HepG2 (cell line): Measurements from ENCODE around the gene CCL16. TPM values are rescaled to one million over a fixed set of nuclear protein-coding genes. Genes with fewer than 3 reads are reported as not detected.

Source experiments
- ATAC-seq: fragments of 200-7000 bp; cut with Tn5 transposase; 3 replicates; pipeline ENCODE4 v1.9.1; 2020; ENCODE audit warnings: mild to moderate bottlenecking, moderate library complexity
- BruUV-seq: library from RNA; stranded (reverse); fragments of 400-500 nt; replicated peaks from 2 replicates; lab custom pipeline; 2021; lab: Mats Ljungman, UMichigan
- CTCF ChIA-PET: fragments of 300-600 bp; formaldehyde crosslinking; extraction: SDS; loops from one replicate; lab custom pipeline; 2021; ENCODE audit warnings: low total read pairs, inconsistent platforms, low intra/inter-chr PET ratio; lab: Yijun Ruan, JAX
- POLR2A ChIA-PET: fragments of 350-600 bp; sonication (Branson Sonifier 250); formaldehyde crosslinking; loops from one replicate; lab custom pipeline; 2020; ENCODE audit warnings: antibody characterized with exemption, inconsistent platforms; lab: Yijun Ruan, JAX
- DNase-seq: peaks from one replicate; pipeline ENCODE4 v3.0.0-alpha.2; 2015; ENCODE audit warnings: low spot score
- FAIRE-seq: peaks from 3 replicates; lab custom pipeline; 2011; peaks lifted over from hg19 to GRCh38; lab: Jason Lieb, UNC
- H2AFZ ChIP-seq: one replicate; pipeline ENCODE4 v1.6.1; 2011; ENCODE audit warnings: low read length, inconsistent platforms
- H3K27ac ChIP-seq: fragments of 300-600 bp; 3 replicates; pipeline ENCODE4 v1.8.0; 2011; ENCODE audit warnings: mixed run types, mild to moderate bottlenecking, mixed read lengths, low read length, inconsistent platforms; ENCODE audit not compliant: insufficient read depth; ENCODE audit errors: extremely low read length
- H3K27me3 ChIP-seq, 2 experiments: fragments of 200-600 bp in 1 of 2; 2 replicates in 1 of 2; 3 replicates in 1 of 2; pipeline versions ENCODE4 v1.6.0 to v1.8.0; 2011; ENCODE audit warnings: low read length in 2 of 2, mild to moderate bottlenecking in 2 of 2, moderate library complexity in 2 of 2, inconsistent platforms in 1 of 2; ENCODE audit not compliant: insufficient read depth in 2 of 2, control insufficient read depth in 1 of 2
- H3K36me3 ChIP-seq, 2 experiments: fragments of 200-600 bp in 1 of 2; replicated peaks in 1 of 2; 2 replicates in 1 of 2; 3 replicates in 1 of 2; pipeline versions ENCODE4 v1.5.1 to v1.8.0; 2011; ENCODE audit warnings: low read length in 2 of 2, inconsistent platforms in 1 of 2; ENCODE audit not compliant: insufficient read depth in 2 of 2, control insufficient read depth in 1 of 2
- H3K4me1 ChIP-seq: 2 replicates; pipeline ENCODE4 v1.5.1; 2012; ENCODE audit warnings: low read length, inconsistent platforms; ENCODE audit not compliant: insufficient read depth
- H3K4me2 ChIP-seq: 2 replicates; pipeline ENCODE4 v1.6.0; 2011; ENCODE audit warnings: low read depth, low read length, inconsistent platforms
- H3K4me3 ChIP-seq, 3 experiments: fragments of 200-600 bp in 1 of 3; sonication (generic), shearing (Covaris generic) in 1 of 3; replicated peaks in 1 of 3; 2 replicates each; pipeline ENCODE4 v1.5.1; 2011 to 2016; ENCODE audit warnings: low read length in 3 of 3, inconsistent platforms in 2 of 3, low read depth in 2 of 3, mild to moderate bottlenecking in 2 of 3, control low read depth in 1 of 3, mixed read lengths in 1 of 3; ENCODE audit not compliant: insufficient read depth in 1 of 3
- H3K79me2 ChIP-seq: one replicate; pipeline ENCODE4 v1.6.1; 2011; ENCODE audit warnings: low read length, inconsistent platforms; ENCODE audit not compliant: insufficient read depth
- H3K9ac ChIP-seq: 2 replicates; pipeline ENCODE4 v1.6.0; 2011; ENCODE audit warnings: mild to moderate bottlenecking, low read depth, low read length, inconsistent platforms; ENCODE audit not compliant: insufficient read depth
- H3K9me3 ChIP-seq: 2 replicates; pipeline ENCODE4 v1.5.1; 2012; ENCODE audit warnings: mild to moderate bottlenecking, low read length
- H4K20me1 ChIP-seq: 2 replicates; pipeline ENCODE4 v1.6.0; 2011; ENCODE audit warnings: inconsistent platforms, mild to moderate bottlenecking, low read length, moderate library complexity; ENCODE audit not compliant: insufficient read depth
- DNMT1 ChIP-seq: sonication (generic); formaldehyde crosslinking; IDR thresholded peaks from 2 replicates; pipeline ENCODE4 v1.5.1; 2020; ENCODE audit warnings: mild to moderate bottlenecking, missing genetic modification reagents
- HES4 ChIP-seq: sonication (generic); formaldehyde crosslinking; IDR thresholded peaks from 2 replicates; pipeline ENCODE4 v1.9.0; 2021; ENCODE audit warnings: mild to moderate bottlenecking, missing genetic modification reagents, borderline replicate concordance
- NFIB ChIP-seq: sonication (generic); formaldehyde crosslinking; IDR thresholded peaks from 2 replicates; pipeline ENCODE4 v1.9.0; 2021; ENCODE audit warnings: missing genetic modification reagents, mild to moderate bottlenecking, borderline replicate concordance
- RBFOX2 ChIP-seq: fragments of 200-400 bp; formaldehyde crosslinking; IDR thresholded peaks from 2 replicates; pipeline ENCODE4 v1.6.1; 2017; ENCODE audit warnings: low read depth, mild to moderate bottlenecking, low read length
- ZNF138 ChIP-seq: sonication (generic); formaldehyde crosslinking; IDR thresholded peaks from 2 replicates; pipeline ENCODE4 v1.5.0; 2020; ENCODE audit warnings: mild to moderate bottlenecking, low read depth, missing genetic modification reagents
- ZNF180 ChIP-seq: sonication (generic); formaldehyde crosslinking; IDR thresholded peaks from 2 replicates; pipeline ENCODE4 v1.4.0; 2020; ENCODE audit warnings: low read depth, missing genetic modification reagents, borderline replicate concordance
- ZNF543 ChIP-seq: sonication (generic); formaldehyde crosslinking; IDR thresholded peaks from 2 replicates; pipeline ENCODE4 v1.4.0; 2020; ENCODE audit warnings: mild to moderate bottlenecking, missing genetic modification reagents
- ZNF589 ChIP-seq: sonication (generic); formaldehyde crosslinking; conservative IDR thresholded peaks from 2 replicates; pipeline ENCODE4 v1.8.0; 2022; ENCODE audit warnings: mild to moderate bottlenecking, moderate library complexity, missing genetic modification reagents
- ZNF629 ChIP-seq: sonication (generic); formaldehyde crosslinking; conservative IDR thresholded peaks from 2 replicates; pipeline ENCODE4 v1.5.0; 2020; ENCODE audit warnings: missing genetic modification reagents
- ZNF710 ChIP-seq: sonication (generic); formaldehyde crosslinking; IDR thresholded peaks from 2 replicates; pipeline ENCODE4 v1.5.0; 2020; ENCODE audit warnings: mild to moderate bottlenecking, missing genetic modification reagents, borderline replicate concordance
- WGBS: methylation state at CpG from one replicate; pipeline ENCODE4 v1.1.6; 2017; ENCODE audit warnings: low lambda C conversion rate; 5-methylcytosine and 5-hydroxymethylcytosine counted together
- in situ Hi-C: cut with HindIII; loops from 2 replicates; pipeline ENCODE4 v1.10.0; 2017; ENCODE audit warnings: low pct_unique_long_range_greater_than_20kb; ENCODE audit not compliant: extremely low pct_ligation_motif_present
- intact Hi-C: fragments of 100-400 bp; cut with micrococcal nuclease; formaldehyde crosslinking; loops from one replicate; pipeline ENCODE4 v1.10.0; 2022; ENCODE audit not compliant: unreplicated experiment
- polyA plus RNA-seq, 8 experiments: library from polyadenylated mRNA; depleted of rRNA in 3 of 8; stranded (reverse) in 7 of 8; unstranded in 1 of 8; fragments of >200 nt; fragmentation: Illumina TruSeq in 4 of 8; extraction: Trizol in 4 of 8; gene quantifications; 2 replicates each; pipeline versions ENCODE4 v1.2.1 to v1.2.3, GENCODE V29; 2011 to 2016; ENCODE audit warnings: low read depth in 4 of 8, missing spikeins in 1 of 8, mixed read lengths in 1 of 8; ENCODE audit not compliant: insufficient read depth in 1 of 8
- total RNA-seq, 5 experiments: library from RNA; depleted of rRNA; stranded (reverse); fragments of >200 nt; fragmentation: Illumina TruSeq; extraction: Trizol; gene quantifications; 2 replicates each; pipeline ENCODE4 v1.2.3, GENCODE V29; 2016; ENCODE audit warnings: low read depth in 1 of 5
- TF ChIP-seq, protein P1 (sequence below): fragments of 450-650 bp; IDR thresholded peaks from 2 replicates; pipeline ENCODE4 v1.6.1; 2017; ENCODE audit warnings: mild to moderate bottlenecking
- TF ChIP-seq, protein P2 (sequence below): sonication (generic); formaldehyde crosslinking; IDR thresholded peaks from 2 replicates; pipeline ENCODE4 v1.4.0; 2020; ENCODE audit warnings: missing genetic modification reagents, borderline replicate concordance
- TF ChIP-seq, protein P3 (sequence below): sonication (generic); formaldehyde crosslinking; IDR thresholded peaks from 2 replicates; pipeline ENCODE4 v1.5.0; 2020; ENCODE audit warnings: mild to moderate bottlenecking, missing genetic modification reagents, moderate library complexity

Gene CCL16
- total and polyA plus RNA-seq, 2 of the 13 experiments (the other 11 are each of a cell fraction or from before 2014, with no cell fraction given) = 2.0 to 14.7 TPM

- intact Hi-C loops = no loop called here
- DNase-seq = peak; percentile 40
- 40% methylated on average over 1 of the region's 1 CpG for WGBS
- Histone ChIP-seq H3K4me2 (peak overlapping the region; percentile 68), H4K20me1 (no peaks in the 10 kb centered on the region), H3K27me3 (no peaks in the 10 kb centered on the region), H3K9ac (peak overlapping the region; percentile 48; the same call in 1 of the 2 replicates), H3K4me1 (peaks cover 92% of the 10 kb centered on the region), H3K4me3 (no peak overlapping the region), H2AFZ (no peak overlapping the region), H3K27ac (peak overlapping the region; percentile 85), H3K79me2 (no peaks in the 10 kb centered on the region), H3K36me3 (no peaks in the 10 kb centered on the region), H3K9me3 (no peaks in the 10 kb centered on the region)
- ChIA-PET POLR2A (interaction anchor here (1.8 to 5.9 kb wide), 8 partner anchors 10 to 175 kb away, joined by 5 to 197 read pairs (median 24); partner anchors contain the start of genes CCL15 and CCL16), CTCF (no interaction called here)
- no peak for FAIRE-seq
- BruUV-seq = no TSS peak
- in situ Hi-C loops = loop anchor here (5.0 to 25.0 kb wide), 4 partner anchors 35 to 515 kb away; partner anchors contain the start of gene ZNHIT3
- no peak for ATAC-seq
- TF ChIP-seq ZNF710 (CRISPR knock-in tag) = no peak
- TF ChIP-seq ZNF629 (CRISPR knock-in tag) = peak; percentile 65
- TF ChIP-seq ZNF138 = no peak
- no peak for TF ChIP-seq HES4 (CRISPR knock-in tag)
- no peak for TF ChIP-seq ZNF180
- TF ChIP-seq RBFOX2 = no peak
- no peak for TF ChIP-seq DNMT1 (CRISPR knock-in tag)
- TF ChIP-seq ZNF543 (CRISPR knock-in tag) = no peak
- no peak for TF ChIP-seq NFIB (CRISPR knock-in tag)
- TF ChIP-seq, protein P1, sequence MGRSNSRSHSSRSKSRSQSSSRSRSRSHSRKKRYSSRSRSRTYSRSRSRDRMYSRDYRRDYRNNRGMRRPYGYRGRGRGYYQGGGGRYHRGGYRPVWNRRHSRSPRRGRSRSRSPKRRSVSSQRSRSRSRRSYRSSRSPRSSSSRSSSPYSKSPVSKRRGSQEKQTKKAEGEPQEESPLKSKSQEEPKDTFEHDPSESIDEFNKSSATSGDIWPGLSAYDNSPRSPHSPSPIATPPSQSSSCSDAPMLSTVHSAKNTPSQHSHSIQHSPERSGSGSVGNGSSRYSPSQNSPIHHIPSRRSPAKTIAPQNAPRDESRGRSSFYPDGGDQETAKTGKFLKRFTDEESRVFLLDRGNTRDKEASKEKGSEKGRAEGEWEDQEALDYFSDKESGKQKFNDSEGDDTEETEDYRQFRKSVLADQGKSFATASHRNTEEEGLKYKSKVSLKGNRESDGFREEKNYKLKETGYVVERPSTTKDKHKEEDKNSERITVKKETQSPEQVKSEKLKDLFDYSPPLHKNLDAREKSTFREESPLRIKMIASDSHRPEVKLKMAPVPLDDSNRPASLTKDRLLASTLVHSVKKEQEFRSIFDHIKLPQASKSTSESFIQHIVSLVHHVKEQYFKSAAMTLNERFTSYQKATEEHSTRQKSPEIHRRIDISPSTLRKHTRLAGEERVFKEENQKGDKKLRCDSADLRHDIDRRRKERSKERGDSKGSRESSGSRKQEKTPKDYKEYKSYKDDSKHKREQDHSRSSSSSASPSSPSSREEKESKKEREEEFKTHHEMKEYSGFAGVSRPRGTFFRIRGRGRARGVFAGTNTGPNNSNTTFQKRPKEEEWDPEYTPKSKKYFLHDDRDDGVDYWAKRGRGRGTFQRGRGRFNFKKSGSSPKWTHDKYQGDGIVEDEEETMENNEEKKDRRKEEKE = no peak
- TF ChIP-seq, protein P2, sequence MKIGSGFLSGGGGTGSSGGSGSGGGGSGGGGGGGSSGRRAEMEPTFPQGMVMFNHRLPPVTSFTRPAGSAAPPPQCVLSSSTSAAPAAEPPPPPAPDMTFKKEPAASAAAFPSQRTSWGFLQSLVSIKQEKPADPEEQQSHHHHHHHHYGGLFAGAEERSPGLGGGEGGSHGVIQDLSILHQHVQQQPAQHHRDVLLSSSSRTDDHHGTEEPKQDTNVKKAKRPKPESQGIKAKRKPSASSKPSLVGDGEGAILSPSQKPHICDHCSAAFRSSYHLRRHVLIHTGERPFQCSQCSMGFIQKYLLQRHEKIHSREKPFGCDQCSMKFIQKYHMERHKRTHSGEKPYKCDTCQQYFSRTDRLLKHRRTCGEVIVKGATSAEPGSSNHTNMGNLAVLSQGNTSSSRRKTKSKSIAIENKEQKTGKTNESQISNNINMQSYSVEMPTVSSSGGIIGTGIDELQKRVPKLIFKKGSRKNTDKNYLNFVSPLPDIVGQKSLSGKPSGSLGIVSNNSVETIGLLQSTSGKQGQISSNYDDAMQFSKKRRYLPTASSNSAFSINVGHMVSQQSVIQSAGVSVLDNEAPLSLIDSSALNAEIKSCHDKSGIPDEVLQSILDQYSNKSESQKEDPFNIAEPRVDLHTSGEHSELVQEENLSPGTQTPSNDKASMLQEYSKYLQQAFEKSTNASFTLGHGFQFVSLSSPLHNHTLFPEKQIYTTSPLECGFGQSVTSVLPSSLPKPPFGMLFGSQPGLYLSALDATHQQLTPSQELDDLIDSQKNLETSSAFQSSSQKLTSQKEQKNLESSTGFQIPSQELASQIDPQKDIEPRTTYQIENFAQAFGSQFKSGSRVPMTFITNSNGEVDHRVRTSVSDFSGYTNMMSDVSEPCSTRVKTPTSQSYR (CRISPR knock-in tag) = 0 out of 2 replicates have a peak, but pooled peaks have one; percentile 14
- TF ChIP-seq ZNF589 (CRISPR knock-in tag) = no peak
- TF ChIP-seq, protein P3, sequence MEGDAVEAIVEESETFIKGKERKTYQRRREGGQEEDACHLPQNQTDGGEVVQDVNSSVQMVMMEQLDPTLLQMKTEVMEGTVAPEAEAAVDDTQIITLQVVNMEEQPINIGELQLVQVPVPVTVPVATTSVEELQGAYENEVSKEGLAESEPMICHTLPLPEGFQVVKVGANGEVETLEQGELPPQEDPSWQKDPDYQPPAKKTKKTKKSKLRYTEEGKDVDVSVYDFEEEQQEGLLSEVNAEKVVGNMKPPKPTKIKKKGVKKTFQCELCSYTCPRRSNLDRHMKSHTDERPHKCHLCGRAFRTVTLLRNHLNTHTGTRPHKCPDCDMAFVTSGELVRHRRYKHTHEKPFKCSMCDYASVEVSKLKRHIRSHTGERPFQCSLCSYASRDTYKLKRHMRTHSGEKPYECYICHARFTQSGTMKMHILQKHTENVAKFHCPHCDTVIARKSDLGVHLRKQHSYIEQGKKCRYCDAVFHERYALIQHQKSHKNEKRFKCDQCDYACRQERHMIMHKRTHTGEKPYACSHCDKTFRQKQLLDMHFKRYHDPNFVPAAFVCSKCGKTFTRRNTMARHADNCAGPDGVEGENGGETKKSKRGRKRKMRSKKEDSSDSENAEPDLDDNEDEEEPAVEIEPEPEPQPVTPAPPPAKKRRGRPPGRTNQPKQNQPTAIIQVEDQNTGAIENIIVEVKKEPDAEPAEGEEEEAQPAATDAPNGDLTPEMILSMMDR (CRISPR knock-in tag) = 0 out of 2 replicates have a peak, but pooled peaks have one; percentile 1
Observed at GRCh38 chr17:35972066-35972465, 9.2 kb downstream of the CCL16 start.
